B cell (primary cell): ENCODE data around the gene ASPG. TPM values are rescaled to one million over a fixed set of nuclear protein-coding genes. Genes with fewer than 3 reads are reported as not detected.

ENCODE experiments used
- ATAC-seq: fragments of 200-7000 bp; cut with Tn5 transposase; one replicate; pipeline ENCODE4 v1.10.0; 2021; ENCODE audit warnings: low read depth, mild to moderate bottlenecking, moderate number of reproducible peaks, moderate library complexity
- CTCF ChIA-PET: fragments of 350-600 bp; sonication (Branson Sonifier 250); formaldehyde crosslinking; loops from one replicate; lab custom pipeline; 2021; ENCODE audit warnings: antibody characterized with exemption, inconsistent platforms; lab: Charles Lee
- POLR2A ChIA-PET: fragments of 350-600 bp; sonication (Branson Sonifier 250); formaldehyde crosslinking; loops from one replicate; lab custom pipeline; 2021; ENCODE audit warnings: antibody characterized with exemption; lab: Charles Lee
- DNase-seq: peaks from one replicate; pipeline ENCODE4 v3.0.0; 2013
- H2AFZ ChIP-seq: 2 replicates; pipeline ENCODE4 v1.6.1; 2012; ENCODE audit warnings: mild to moderate bottlenecking, low read depth, low read length; ENCODE audit not compliant: insufficient read depth, poor library complexity, severe bottlenecking
- H3K27ac ChIP-seq, 2 donors: 1 replicate in 1 of 2; 2 replicates in 1 of 2; pipeline ENCODE4 v1.5.1; 2012 to 2013; ENCODE audit warnings: low read length in 2 of 2, mild to moderate bottlenecking in 2 of 2, moderate library complexity in 1 of 2
- H3K27me3 ChIP-seq, 4 experiments: fragments of 200-600 bp in 1 of 4; sonication (generic) in 1 of 4; replicated peaks in 1 of 4; 1 replicate in 2 of 4; 2 replicates in 2 of 4; pipeline versions ENCODE4 v1.6.1 to v1.7.0; 2013 to 2016; ENCODE audit warnings: low read length in 3 of 4, mild to moderate bottlenecking in 2 of 4, mixed read lengths in 1 of 4, moderate library complexity in 1 of 4; ENCODE audit not compliant: insufficient read depth in 4 of 4, control insufficient read depth in 3 of 4; ENCODE audit errors: control extremely low read depth in 1 of 4
- H3K36me3 ChIP-seq, 2 experiments: replicated peaks in 1 of 2; 1 replicate in 1 of 2; 2 replicates in 1 of 2; pipeline versions ENCODE4 v1.6.1 to v1.7.1; 2013; ENCODE audit warnings: low read length in 1 of 2; ENCODE audit not compliant: insufficient read depth in 2 of 2, control insufficient read depth in 1 of 2; ENCODE audit errors: control extremely low read depth in 1 of 2, extremely low read depth in 1 of 2
- H3K4me1 ChIP-seq, 2 donors: fragments of 200-600 bp in 1 of 2; sonication (generic) in 1 of 2; 1 replicate in 1 of 2; 2 replicates in 1 of 2; pipeline versions ENCODE4 v1.5.1 to v1.6.1; 2013 to 2017; ENCODE audit warnings: low read length in 2 of 2; ENCODE audit not compliant: control insufficient read depth in 2 of 2, insufficient read depth in 2 of 2
- H3K4me2 ChIP-seq: replicated peaks from 2 replicates; pipeline ENCODE3; 2012; ENCODE audit warnings: mild to moderate bottlenecking, low read depth, low read length; ENCODE audit not compliant: poor library complexity, severe bottlenecking
- H3K4me3 ChIP-seq, 5 experiments: fragments of 200-600 bp in 1 of 5; sonication (generic) in 1 of 5; 1 replicate in 3 of 5; 2 replicates in 2 of 5; pipeline versions ENCODE4 v1.5.1 to v1.7.0; 2011 to 2016; ENCODE audit warnings: low read length in 4 of 5, mild to moderate bottlenecking in 4 of 5, low read depth in 2 of 5, control low read depth in 1 of 5, moderate library complexity in 1 of 5; ENCODE audit not compliant: insufficient read depth in 1 of 5; ENCODE audit errors: control extremely low read depth in 1 of 5, extremely low read depth in 1 of 5
- H3K79me2 ChIP-seq: fragments of 200-600 bp; sonication (generic); one replicate; pipeline ENCODE4 v1.6.0; 2016; ENCODE audit warnings: low read length; ENCODE audit not compliant: control insufficient read depth, insufficient read depth
- H3K9ac ChIP-seq: fragments of 200-600 bp; sonication (generic); 2 replicates; pipeline ENCODE4 v1.6.1; 2017; ENCODE audit warnings: mild to moderate bottlenecking, low read length, moderate library complexity
- H3K9me3 ChIP-seq, 3 donors: one replicate each; pipeline versions ENCODE4 v1.6.1 to v1.7.1; 2013; ENCODE audit warnings: low read length in 2 of 3; ENCODE audit not compliant: control insufficient read depth in 2 of 3, insufficient read depth in 1 of 3; ENCODE audit errors: control extremely low read depth in 1 of 3
- H4K20me1 ChIP-seq: 2 replicates; pipeline ENCODE4 v1.6.0; 2012; ENCODE audit warnings: mild to moderate bottlenecking, low read length; ENCODE audit not compliant: insufficient read depth, control insufficient read depth, poor library complexity, severe bottlenecking
- H3K27ac Mint-ChIP-seq: one replicate; pipeline ENCODE4 v1.8.0; 2021; ENCODE audit warnings: mixed read lengths
- H3K27me3 Mint-ChIP-seq: one replicate; pipeline ENCODE4 v1.8.0; 2021; ENCODE audit warnings: mixed read lengths
- H3K4me1 Mint-ChIP-seq: one replicate; pipeline ENCODE4 v1.8.0; 2021; ENCODE audit warnings: mixed read lengths
- H3K4me3 Mint-ChIP-seq: one replicate; pipeline ENCODE4 v1.8.0; 2021; ENCODE audit warnings: mixed read lengths
- H3K9me3 Mint-ChIP-seq: one replicate; pipeline ENCODE4 v1.8.0; 2022; ENCODE audit warnings: mixed read lengths; ENCODE audit not compliant: insufficient read depth
- CTCF ChIP-seq: fragments of 200-600 bp; IDR thresholded peaks from one replicate; pipeline ENCODE4 v1.8.0; 2022; ENCODE audit warnings: antibody characterized with exemption, mild to moderate bottlenecking
- EZH2 ChIP-seq: IDR thresholded peaks from 2 replicates; pipeline ENCODE4 v1.6.1; 2012; ENCODE audit warnings: borderline replicate concordance, low read depth, mild to moderate bottlenecking, moderate library complexity, low read length; ENCODE audit not compliant: insufficient read depth, poor library complexity, severe bottlenecking
- WGBS: methylation state at CpG from one replicate; pipeline ENCODE4 v1.1.5; 2013; ENCODE audit warnings: missing lambda C conversion rate; ENCODE audit not compliant: insufficient coverage; 5-methylcytosine and 5-hydroxymethylcytosine counted together
- intact Hi-C: fragments of 100-400 bp; cut with micrococcal nuclease; formaldehyde crosslinking; loops from one replicate; pipeline ENCODE4 v1.10.0; 2022
- polyA plus RNA-seq: library from polyadenylated mRNA; depleted of rRNA; stranded (reverse); fragments of >200 nt; gene quantifications from 2 replicates; pipeline ENCODE4 v1.2.3, GENCODE V29; 2012
- total RNA-seq, 2 donors: library from RNA; stranded (reverse); fragments of 120-200 nt in 1 of 2; gene quantifications; 1 replicate in 1 of 2; 2 replicates in 1 of 2; pipeline versions ENCODE4 v1.2.3 to v1.2.4, GENCODE V29; 2013 to 2022

Gene ASPG
- total and polyA plus RNA-seq, 2 donors (not counting 1 experiment from before 2014, with no cell fraction given) = not detected

- Histone ChIP-seq H3K4me1 (peaks cover 0 to 6% of the 10 kb centered on the region in 2 donors), H3K79me2 (no peaks in the 10 kb centered on the region), H2AFZ (no peak overlapping the region), H3K9me3 (no peaks in the 10 kb centered on the region), H3K4me3 (no peak overlapping the region), H3K9ac (no peak overlapping the region), H3K36me3 (no peaks in the 10 kb centered on the region), H4K20me1 (no peaks in the 10 kb centered on the region), H3K27ac (no peak overlapping the region), H3K4me2 (no peak overlapping the region), H3K27me3 (peaks cover 0 to 5% (median 0%) of the 10 kb centered on the region in 4 experiments)
- POLR2A ChIA-PET = no interaction called here
- no peaks in the 10 kb centered on the region for H3K9me3 Mint-ChIP-seq
- DNase-seq (no peak), ATAC-seq (no peak)
- TF ChIP-seq CTCF (no peak), EZH2 (no peak)
- peaks cover 7% of the 10 kb centered on the region for H3K4me1 Mint-ChIP-seq
- CTCF ChIA-PET = interaction anchor here (1.0 kb wide), 1 partner anchor 9 kb away, joined by 3 read pairs; no protein-coding TSS in a partner anchor
- peaks cover 3% of the 10 kb centered on the region for H3K27me3 Mint-ChIP-seq
- no peak overlapping the region for H3K27ac Mint-ChIP-seq
- H3K4me3 Mint-ChIP-seq = no peak overlapping the region
- 91% methylated on average over 29 of the region's 31 CpGs for WGBS
- intact Hi-C loops = no loop called here
These were observed 10.2 kb downstream of the ASPG start for GRCh38 chr14:104095426-104096310.

GRCh38 chr14:104096318-104096717 lies 10.8 kb downstream of the ASPG start:
- H3K9me3 ChIP-seq = no peaks in the 10 kb centered on the region
- no peaks in the 10 kb centered on the region for H3K79me2 ChIP-seq
- no peak overlapping the region for H3K4me2 ChIP-seq
- H2AFZ ChIP-seq = no peak overlapping the region
- H3K4me3 Mint-ChIP-seq = no peak overlapping the region
- H3K4me1 ChIP-seq = peaks cover 0 to 6% of the 10 kb centered on the region in 2 donors
- H3K27me3 ChIP-seq = peaks cover 0 to 3% (median 0%) of the 10 kb centered on the region in 4 experiments
- POLR2A ChIA-PET = no interaction called here
- CTCF ChIA-PET = interaction anchor here (0.8 to 1.0 kb wide), 2 partner anchors 9 to 10 kb away, joined by 3 read pairs; no protein-coding TSS in a partner anchor
- peaks cover 3% of the 10 kb centered on the region for H3K27me3 Mint-ChIP-seq
- no peaks in the 10 kb centered on the region for H4K20me1 ChIP-seq
- DNase-seq (no peak), ATAC-seq (no peak)
- intact Hi-C loops = no loop called here
- H3K9me3 Mint-ChIP-seq = no peaks in the 10 kb centered on the region
- H3K36me3 ChIP-seq = no peaks in the 10 kb centered on the region
- TF ChIP-seq CTCF (no peak), EZH2 (no peak)
- no peak overlapping the region for H3K4me3 ChIP-seq
- no peak overlapping the region for H3K27ac ChIP-seq
- peaks cover 7% of the 10 kb centered on the region for H3K4me1 Mint-ChIP-seq
- no peak overlapping the region for H3K27ac Mint-ChIP-seq
- H3K9ac ChIP-seq = no peak overlapping the region
- 84% methylated on average over 13 of the region's 14 CpGs for WGBS
